Measurements from ENCODE around the gene PSEN2. TPM values are rescaled to one million over a fixed set of nuclear protein-coding genes. Genes with fewer than 3 reads are reported as not detected.

The PSEN2 gene
- total RNA-seq, 1 experiment from 2014 or later, result 17.4 TPM

GRCh38 chr1:226916497-226916896, 46.1 kb downstream of the PSEN2 start:
- Histone ChIP-seq H2AFZ (ENCODE audit: low read length) (no peak overlapping the region), H4K91ac (ENCODE audit: insufficient read length, low read depth, low read length) (no peak overlapping the region), H3K14ac (ENCODE audit: insufficient read depth, low read length) (no peak overlapping the region), H2BK120ac (ENCODE audit: low read depth, low read length, poor library complexity, severe bottlenecking) (no peak overlapping the region), H3K4ac (ENCODE audit: low read depth, low read length) (no peak overlapping the region), H2BK15ac (ENCODE audit: low read depth, low read length) (no peak overlapping the region), H3K18ac (ENCODE audit: insufficient read length, low read depth, low read length) (no peak overlapping the region), H3K27ac (ENCODE audit: insufficient read length, low read depth, low read length) (no peak overlapping the region), H3K4me1 (ENCODE audit: insufficient read depth, low read length) (no peaks in the 10 kb centered on the region; the same call in 1 of the 2 replicates), H3K79me2 (ENCODE audit: insufficient read depth, low read length) (no peaks in the 10 kb centered on the region; the same call in 1 of the 2 replicates), H4K8ac (replicated peaks; ENCODE audit: insufficient read length, low read depth, low read length) (no peak overlapping the region), H2BK20ac (ENCODE audit: low read depth, low read length, poor library complexity, severe bottlenecking) (no peak overlapping the region), H3K27me3 (ENCODE audit: insufficient read depth, low read length) (no peaks in the 10 kb centered on the region), H4K5ac (ENCODE audit: insufficient read length, low read depth, low read length) (no peak overlapping the region), H3K23me2 (ENCODE audit: insufficient read length, low read depth, low read length, poor library complexity, severe bottlenecking) (no peaks in the 10 kb centered on the region), H3K9me3 (ENCODE audit: control insufficient read depth, low read depth, low read length) (no peaks in the 10 kb centered on the region), H3K4me2 (ENCODE audit: insufficient read depth, insufficient read length, low read length) (no peak overlapping the region), H2BK12ac (ENCODE audit: insufficient read length, low read depth, low read length) (no peak overlapping the region), H4K20me1 (ENCODE audit: control insufficient read depth, insufficient read depth, insufficient read length) (no peaks in the 10 kb centered on the region), H2BK5ac (ENCODE audit: insufficient read length, low read length) (no peak overlapping the region), H3K23ac (ENCODE audit: insufficient read length, low read depth, low read length) (no peak overlapping the region), H3K56ac (ENCODE audit: insufficient read length, low read depth, low read length) (no peak overlapping the region), H3K9ac (ENCODE audit: extremely low read depth, insufficient read length, low read length) (no peak overlapping the region), H2AK5ac (ENCODE audit: insufficient read length, low read length) (no peak overlapping the region), H3T11ph (ENCODE audit: low read length) (no peak overlapping the region), H3K79me1 (ENCODE audit: insufficient read depth, low read depth, low read length, poor library complexity, severe bottlenecking) (no peaks in the 10 kb centered on the region)
- no peaks in the 10 kb centered on the region; a peak in 2 of 7 replicates for H3K36me3 Mint-ChIP-seq (ENCODE audit: insufficient read depth in 1 of 3, low read depth in 3 of 3)
- TF ChIP-seq CTCF (conservative IDR thresholded peaks at IDR 0.05), result no peak
- no peaks in the 10 kb centered on the region for H3K4me1 Mint-ChIP-seq
- no peaks in the 10 kb centered on the region for H3K27me3 Mint-ChIP-seq (ENCODE audit: low read depth)
- no peak overlapping the region for H3K4me3 Mint-ChIP-seq
- no peak for DNase-seq
- H3K27ac Mint-ChIP-seq, result no peak overlapping the region
- 100% methylated on average over 1 of the region's 2 CpGs for WGBS (ENCODE audit: extremely low coverage, insufficient read length, low lambda C conversion rate)
- H3K9me3 Mint-ChIP-seq, result no peaks in the 10 kb centered on the region
